GM21360 (cell line): ENCODE results near the gene MAP3K8.

Experiments used
- ATAC-seq: cut with Tn5 transposase; IDR thresholded peaks from one replicate; pipeline ENCODE4 v1.9.1; 2021; ENCODE audit warnings: mild to moderate bottlenecking, moderate library complexity; ENCODE audit not compliant: unreplicated experiment

Gene MAP3K8

DNA sequence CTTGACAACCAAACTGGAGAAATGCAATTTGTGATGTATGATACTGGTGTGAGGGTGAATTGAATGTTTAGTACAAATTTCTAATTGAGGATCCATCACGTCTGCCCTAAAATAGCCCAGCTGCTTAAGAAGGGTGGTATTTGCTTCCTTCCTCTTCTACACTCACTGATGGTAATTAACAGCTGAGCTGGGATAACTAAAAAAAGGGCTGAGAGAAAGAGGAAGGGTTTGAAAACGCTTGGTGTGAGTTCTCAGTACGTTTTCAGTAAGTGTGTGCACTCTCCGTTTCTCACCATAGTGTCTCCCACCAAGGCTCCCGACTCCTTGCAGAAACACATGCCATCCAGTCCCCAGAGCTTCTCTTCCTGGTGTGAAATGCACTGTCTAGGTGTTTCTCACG, 54.3 kb downstream of the MAP3K8 start:
- ATAC-seq: no peak

DNA sequence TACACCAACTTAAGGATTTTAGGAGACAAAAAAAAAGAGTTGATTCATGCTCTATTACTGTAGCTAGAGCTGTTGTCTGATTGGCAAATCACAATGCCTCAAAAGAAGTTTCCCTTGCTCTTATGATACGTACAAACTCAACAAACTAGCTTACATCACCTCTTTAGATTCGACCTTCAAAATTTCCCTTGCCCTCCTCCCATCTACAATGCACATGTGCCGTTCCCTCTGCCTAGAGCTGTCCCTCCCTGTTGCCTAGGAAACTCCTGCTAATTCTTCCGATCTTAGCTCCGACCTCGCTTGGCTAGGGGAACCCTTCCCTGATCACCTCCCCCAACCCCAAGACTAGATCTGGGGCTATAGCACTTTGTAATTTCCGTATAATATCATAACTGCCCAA, 55.4 kb downstream of the MAP3K8 start:
- ATAC-seq: no peak

DNA sequence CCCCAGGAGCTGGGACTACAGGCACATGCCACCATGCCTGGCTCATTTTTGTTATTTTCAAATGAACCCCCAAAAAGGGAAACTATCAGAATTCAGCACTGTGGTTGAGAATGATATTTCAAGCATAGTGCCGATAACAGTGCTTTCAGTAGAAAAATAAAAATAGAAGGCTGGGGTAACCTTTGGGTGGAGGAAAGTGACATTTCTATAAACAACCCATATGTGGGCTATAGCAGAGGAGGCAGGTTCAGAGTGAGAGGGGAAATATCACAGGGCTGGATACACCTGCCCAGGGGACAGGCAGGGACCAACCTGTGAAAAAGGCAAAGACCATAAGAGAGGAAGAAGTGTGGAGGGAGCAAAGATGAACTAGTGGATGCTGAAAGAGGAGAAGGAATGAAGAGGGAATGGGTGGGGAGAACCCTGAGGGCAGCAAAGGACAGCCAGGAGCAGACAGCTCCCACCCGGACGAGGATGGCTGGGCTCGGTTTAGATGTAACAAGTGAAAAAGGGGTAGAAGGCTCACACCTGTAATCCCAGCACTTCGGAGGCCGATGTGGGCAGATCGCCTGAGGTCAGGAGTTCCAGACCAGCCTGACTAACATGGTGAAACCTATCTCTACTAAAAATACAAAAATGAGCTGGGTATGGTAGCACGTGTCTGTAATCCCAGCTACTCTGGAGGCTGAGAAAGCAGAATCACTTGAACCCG, 56.5 kb downstream of the MAP3K8 start:
- peak; percentile 30 for ATAC-seq

DNA sequence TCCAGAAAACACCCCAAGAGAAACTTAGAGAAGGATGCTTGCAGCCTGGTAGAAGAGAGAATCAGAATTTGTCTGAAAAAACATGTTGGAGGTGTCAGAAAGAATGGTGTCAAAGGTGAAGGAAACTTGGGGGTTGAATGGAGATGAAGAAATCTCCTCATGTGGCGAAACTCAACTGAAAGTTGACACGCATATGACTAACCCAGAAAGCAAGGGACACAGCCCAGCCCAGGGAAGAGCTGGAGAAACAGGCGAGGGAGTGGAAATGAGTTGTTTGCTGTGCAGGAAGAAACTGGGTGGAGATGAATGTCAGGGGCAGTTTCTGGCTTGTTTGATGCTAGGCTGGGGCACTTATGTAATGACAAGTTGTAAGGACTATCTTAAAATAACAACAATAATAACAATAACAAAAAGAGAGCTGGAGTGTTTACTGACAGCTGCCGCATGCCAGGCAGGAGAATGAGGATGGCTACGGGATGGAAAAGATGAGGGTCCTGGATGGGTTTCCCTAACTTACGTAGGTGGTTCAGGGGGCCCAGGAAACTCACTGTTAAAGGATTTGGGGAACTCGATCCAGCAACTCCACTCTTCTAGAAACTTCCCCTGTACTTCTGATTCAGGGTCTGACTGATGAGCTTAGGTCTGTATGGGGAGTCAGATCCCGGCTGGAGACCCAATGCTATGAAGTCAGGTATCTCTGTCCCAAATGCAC, 57.4 kb downstream of the MAP3K8 start:
- ATAC-seq: no peak

DNA sequence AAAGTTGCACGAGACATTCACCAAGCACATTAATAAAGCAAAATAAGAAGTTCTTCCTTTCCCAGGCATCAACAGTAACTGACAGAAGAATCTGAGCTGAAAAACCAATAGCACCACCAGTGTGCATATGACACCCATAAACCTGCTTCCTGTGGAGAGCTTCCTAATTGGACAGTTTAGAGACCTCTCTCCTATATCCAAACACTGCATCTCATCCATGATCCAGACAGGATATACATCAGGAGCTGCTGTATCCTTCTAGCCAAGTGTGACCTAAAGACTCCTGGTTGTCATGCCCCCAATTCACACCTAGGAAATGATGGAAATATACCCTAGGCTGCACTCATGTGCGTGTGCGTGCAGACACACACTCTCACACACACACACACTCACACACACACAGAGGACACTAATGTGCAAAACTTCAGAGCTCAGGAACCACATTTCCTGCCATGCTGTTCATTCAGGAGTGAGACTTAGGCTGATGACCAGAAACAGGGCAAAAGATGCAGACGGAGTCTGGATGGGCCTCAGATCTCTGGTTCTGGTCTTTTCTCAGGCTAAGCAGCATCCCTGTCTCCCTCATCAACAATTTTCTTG, 58.0 kb downstream of the MAP3K8 start:
- ATAC-seq: no peak

DNA sequence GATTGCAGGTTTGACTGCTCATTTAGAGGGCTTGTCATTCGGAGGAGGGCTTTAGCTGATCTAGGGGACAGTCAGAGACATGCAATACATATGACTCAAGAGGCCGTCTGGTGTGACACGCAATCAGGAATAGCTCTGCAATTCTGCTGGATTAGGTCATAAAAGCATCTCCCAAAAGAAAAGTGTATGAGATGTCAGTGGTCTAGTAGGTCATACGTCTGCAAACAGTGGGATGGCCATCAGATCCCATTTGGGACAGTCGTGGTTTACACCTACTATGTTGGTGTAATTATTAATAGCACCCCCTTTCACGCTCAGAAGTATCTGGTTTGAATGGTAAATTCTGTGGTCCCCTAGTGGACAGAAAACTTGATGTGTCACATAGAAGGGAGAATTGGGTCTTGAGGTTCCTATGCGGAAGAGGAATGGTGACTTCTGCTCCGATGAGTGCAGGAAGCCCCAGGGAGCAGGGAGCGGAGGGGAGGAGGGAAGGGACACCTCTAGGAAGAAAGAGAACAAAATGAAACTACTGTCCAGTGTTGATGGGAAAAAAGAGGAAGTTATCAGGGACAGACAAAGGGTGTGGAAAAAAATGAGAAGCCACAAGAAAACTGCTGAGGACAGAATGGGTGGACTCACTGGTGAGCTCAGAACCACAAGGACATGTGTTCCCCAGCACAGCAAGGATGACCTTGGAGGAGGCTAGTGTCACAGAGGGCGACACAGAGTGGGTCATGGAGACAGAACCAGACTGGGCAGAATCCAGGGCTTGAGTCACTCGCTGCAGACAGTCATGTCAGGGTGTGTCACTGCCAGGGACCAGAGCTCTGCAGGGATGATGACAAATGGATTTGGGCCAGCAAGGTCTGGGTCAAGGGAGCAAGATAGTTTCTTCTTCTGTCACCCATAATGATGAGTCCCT, 59.9 kb downstream of the MAP3K8 start:
- peak; percentile 31 for ATAC-seq

DNA sequence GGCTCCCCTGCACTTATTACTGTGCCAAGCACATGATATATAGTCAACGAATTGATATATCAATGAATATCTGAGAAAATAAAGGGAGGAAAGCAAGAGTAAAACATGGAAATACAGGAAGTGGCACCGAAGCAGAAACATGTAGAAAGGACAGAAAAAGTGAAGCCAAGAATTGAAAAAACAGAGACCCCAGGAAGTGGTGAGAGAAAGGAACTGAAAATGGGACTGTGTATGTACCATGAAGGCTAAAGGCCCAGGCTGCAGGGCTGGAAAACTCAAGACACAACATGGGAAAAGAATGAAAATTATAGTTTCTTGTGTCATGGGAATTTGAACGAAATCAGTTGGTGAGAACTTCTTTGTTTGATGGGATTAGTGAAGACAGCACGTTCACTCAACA, 60.6 kb downstream of the MAP3K8 start:
- ATAC-seq: no peak

DNA sequence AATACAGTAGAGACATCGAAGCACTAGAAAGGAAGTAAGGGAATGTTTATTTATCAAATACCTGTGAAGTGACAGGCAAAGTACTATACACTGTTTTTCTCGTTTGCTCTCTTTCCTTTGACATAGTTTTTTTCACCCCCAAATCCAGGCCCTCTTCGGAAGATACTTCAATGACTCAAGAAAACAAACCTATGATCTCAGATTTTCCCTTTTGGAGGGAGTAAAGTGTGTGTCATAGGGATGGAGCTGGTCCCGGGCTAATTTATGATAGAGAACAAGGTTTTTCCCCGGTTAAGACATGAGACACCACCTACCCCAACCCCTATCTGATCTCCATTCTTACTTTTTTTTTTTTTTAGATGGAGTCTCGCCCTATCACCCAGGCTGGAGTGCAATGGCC, 61.7 kb downstream of the MAP3K8 start:
- ATAC-seq: no peak

DNA sequence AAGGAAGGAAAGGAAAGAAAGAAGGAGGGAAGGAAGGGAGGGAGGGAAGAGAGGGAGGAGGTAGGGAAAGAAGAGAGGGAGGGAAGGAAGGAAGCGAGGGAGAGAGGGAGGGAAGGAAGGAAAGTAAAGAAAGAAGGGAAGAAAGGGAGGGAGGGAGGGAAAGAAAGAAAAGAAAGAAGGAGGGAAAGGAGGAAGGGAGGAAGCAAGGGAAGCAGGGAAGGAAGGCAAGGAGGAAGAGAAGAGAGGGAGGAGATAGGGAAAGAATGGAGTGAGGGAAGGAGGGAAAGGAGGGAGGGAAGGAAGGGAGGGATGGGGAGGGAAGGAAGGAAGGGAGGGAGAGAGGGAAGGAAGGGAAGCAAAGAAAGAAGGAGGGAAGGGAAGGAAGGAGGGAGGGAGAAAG, 65.8 kb downstream of the MAP3K8 start:
- ATAC-seq: no peak

DNA sequence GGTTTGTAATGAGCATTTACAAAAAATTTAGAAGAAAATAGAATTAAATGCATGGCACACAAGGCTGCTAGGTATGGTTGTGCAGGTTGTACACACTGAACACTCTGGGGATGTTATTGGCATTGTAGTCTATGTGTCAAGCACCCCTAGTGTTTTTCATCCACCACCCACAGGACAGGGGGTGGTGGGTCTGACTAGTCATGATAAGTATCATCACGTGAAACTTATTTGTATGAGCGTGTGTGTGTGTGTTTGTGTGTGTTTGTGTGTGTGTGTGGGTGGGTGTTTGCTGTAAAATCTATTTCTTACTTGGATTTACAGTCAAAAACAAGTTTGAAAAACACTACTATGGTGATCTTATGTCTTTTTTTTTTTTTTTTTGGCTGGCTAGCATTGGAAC, 66.5 kb downstream of the MAP3K8 start:
- no peak for ATAC-seq

DNA sequence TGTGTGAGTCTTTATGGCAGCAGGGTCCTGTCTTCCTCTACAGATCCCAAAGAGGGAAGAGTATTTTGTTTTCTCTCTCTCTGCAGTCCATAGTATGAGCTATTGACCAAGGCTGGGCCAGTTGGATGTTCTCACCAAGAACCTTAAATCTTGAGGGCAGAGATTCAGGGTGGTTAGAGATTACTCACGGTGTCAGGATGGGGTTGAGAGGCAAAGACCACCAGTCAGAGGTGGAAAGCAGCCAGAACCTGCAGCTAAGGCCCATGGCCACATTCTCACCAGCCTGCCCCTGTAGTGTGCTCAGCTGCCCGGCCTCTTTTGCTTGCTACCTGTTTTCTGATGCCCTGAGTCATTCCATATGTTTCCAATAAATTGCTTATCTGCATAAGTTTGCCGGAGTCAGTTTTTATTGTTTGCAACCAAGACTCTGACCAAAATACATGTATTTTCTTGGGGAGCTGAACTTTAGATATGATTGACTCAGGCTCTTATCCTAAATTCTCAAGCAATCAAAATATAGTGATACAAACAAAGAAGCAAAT, 67.0 kb downstream of the MAP3K8 start:
- ATAC-seq: no peak

DNA sequence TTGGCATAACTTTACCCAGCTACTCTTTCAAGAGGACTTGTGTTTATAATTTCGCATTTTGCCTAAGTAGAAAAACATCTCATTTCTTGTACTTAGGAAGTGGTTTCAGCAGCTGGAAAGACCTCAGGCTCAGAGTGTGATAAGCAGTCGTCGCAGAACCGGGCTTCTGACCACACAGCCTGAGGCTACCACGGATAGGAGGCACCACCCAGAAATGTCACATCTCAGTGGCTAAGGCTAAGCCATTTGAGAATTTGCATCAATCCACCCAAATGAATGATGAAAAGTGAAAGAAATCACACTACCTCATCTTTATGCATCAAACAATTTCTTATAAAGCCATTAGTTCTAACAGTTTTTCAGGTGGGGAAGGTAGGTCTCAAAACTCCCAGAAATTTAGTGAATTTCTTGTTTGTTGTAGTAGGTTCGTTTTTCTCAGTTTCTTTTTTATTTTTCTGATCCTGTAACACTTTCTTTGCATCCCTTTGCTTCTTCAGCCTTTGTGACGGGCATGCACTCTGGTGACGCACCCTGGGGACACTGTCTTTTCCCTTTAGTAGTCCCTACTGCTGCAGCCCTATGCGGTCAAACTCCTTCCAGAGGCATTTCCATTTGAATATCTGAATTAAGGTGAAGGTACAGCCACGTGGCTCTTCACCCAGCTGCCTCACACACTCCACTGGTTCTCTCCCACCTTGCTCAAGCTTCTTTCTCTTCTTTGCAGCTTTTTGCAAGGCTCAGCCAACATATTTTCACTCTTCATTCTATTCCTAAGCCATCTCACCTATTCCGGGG, 68.5 kb downstream of the MAP3K8 start:
- peak; percentile 76 for ATAC-seq

DNA sequence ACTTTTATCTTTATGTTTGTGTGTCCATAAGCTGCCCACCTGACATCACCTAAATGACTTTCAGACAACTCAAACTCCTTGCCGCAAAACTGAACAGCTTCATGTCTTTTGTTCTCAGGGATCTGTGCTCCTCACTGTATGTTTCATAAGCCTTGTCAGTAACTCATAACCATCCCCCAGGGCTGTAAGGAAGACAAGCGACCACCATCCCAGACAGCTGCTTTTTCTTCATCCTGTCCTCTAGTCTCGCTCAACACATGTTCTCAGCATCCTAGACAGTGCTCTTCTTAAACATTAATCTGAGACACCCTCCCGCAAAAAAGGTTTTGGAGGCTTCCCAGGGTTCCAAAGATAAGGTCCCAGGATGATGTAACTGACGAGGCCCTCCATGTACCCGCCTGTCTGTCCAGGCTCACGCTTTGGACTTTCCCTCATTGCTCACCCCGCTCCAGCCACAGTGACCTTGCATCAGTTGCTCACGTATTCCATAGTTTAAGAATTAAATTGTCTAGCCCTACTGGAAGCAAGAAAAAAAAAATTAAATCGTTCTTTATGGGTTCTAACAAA, 69.8 kb downstream of the MAP3K8 start:
- ATAC-seq: no peak

DNA sequence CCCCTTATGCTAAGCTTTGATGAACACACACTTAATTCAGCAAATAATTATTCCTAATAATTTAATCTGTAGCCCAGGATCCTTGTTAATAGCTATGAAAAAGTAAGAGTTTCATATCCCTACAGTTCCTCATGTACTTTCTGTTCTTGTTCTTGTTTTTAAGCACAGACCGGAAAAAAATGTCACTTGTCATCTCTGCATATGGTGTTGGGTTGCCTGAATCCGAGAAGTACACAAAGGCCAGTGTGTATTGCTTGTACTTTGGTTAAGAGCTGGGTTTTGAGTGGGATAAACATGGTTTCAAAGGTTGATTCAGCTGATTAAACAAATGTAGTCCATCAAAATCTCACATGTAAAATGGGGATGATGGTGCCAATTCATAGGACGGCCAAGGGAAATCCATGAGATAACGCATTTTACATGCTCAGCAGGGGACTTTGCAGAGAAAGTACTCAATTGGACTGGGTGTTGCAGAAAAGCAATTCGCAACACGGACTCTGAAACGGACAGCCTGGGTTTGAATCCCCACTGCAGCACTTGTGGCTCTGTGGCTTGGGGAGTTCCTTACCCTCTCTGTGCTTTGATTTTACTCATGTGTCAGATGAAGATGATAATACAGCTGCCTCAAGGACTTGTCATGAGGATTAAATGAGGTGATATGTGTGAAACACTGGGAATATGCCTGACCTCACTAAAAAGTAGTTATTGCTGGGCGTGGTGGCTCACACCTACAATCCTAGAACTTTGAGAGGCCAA, 71.7 kb downstream of the MAP3K8 start:
- no peak for ATAC-seq

DNA sequence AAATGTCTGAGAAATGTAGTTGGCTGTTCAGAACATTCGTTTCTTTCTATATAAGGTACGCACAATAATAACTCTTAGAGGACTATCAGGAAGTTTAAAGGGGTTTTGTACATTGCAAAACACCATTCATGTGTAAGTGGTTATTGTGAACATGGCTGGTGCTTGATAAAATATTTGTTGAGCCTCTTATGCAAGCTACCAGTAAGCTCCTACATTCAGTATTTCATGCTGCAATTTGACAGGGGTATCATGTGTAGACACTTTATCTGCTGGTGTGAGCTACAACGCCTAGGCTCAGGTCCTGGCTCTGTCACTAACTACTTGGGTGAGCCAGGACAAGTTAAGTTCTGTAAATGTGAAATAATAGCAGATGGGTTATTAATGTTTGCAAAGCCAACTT, 75.5 kb downstream of the MAP3K8 start:
- no peak for ATAC-seq

DNA sequence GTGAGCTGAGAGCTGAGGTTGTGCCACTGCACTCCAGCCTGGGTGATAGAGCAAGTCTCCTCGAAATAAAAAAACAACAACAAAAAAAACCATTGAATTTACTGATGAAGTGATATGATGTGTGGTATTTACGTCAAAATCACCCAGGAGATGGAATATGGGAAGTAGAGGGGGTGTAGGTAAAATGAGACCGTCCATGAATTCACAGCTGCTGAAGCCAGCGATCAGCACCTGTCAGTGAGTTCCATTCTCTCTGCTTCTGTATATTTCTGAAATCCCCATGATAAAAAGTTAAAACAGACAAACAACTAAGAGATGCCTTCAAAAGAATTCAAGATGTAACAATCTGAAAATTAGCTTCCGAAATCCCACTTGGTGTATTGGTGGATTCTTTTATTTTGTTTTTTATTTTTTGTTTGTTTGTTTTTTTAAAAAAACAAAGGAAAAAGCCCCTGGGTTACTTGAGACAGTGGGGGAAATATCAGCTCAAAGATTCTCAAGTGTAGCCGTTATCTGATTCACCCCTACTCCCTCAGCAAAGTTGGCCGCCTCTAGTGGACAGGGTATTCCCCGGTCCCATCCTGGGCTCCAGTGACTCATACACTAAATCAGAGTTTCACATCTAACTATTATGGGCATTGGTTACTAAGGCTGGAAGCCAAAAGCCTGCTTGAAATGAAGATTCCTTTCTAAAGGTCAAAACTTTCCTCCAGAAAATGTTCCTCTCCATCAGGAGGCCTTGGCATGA, 76.4 kb downstream of the MAP3K8 start:
- ATAC-seq: peak; percentile 94

DNA sequence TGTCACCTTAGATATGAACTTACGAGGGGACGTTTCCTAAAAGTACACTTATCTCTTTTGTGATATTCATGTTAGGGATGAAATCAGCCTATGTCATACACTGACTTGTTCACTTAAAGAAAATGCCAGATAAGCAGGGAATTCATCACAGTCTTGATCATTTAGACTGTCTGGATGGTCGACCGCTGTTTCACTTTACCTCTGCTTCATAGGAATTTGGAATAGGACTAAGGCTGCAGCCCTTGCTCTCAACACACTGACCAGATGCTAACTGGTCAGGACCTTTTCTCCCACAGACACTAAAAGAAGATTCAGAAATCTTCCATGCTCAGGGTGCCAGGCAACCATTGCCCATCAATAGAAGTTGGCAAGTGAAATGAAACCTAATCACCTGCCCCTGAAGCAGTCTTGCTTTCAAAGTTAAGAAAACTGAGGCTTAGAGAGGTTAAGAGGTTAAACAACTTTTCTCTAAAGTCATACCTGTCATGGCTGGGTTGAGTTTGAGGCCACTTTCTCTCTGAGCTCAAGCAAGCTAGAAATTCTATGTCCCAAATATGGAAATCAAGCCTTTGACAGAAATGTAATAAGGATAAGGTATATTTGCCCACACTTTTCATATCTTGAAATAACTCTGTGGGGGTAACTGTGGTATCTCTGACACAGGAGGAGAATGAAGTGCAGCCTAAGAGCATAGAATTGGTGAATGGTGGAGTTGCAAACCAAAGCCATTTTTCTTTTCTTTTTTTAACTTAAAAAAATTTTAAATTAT, 77.1 kb downstream of the MAP3K8 start:
- ATAC-seq: peak; percentile 35
